GM18502 (cell line): ENCODE results near the gene VWA8.
"Not testable (repeated sequence)": the region's sequence is repeated elsewhere in the genome, so short reads cannot be mapped to it uniquely, and the experiment has no call there.

ENCODE experiments used
- ATAC-seq: cut with Tn5 transposase; IDR thresholded peaks from one replicate; pipeline ENCODE4 v1.9.1; 2021; ENCODE audit warnings: mild to moderate bottlenecking; ENCODE audit not compliant: unreplicated experiment, poor library complexity

VWA8 gene

GRCh38 chr13:41633776-41634175 lies 327.1 kb downstream of the VWA8 start:
- no peak for ATAC-seq

GRCh38 chr13:41631296-41631965 lies 329.5 kb downstream of the VWA8 start:
- no peak for ATAC-seq

- ATAC-seq: no peak
Observed at GRCh38 chr13:41627425-41627824, 333.5 kb downstream of the VWA8 start.

- ATAC-seq: no peak
Observed at GRCh38 chr13:41624041-41624440, 336.9 kb downstream of the VWA8 start.

GRCh38 chr13:41622432-41623429 lies 338.2 kb downstream of the VWA8 start:
- ATAC-seq: no peak

GRCh38 chr13:41621716-41622431 lies 339.0 kb downstream of the VWA8 start:
- ATAC-seq: no peak

- not testable (repeated sequence) for ATAC-seq
Observed at GRCh38 chr13:41617633-41618032, 343.3 kb downstream of the VWA8 start.

GRCh38 chr13:41616151-41616550 lies 344.8 kb downstream of the VWA8 start:
- no peak for ATAC-seq

- ATAC-seq: no peak
Observed at GRCh38 chr13:41615528-41615855, 345.4 kb downstream of the VWA8 start.

GRCh38 chr13:41614671-41615527 lies 346.0 kb downstream of the VWA8 start:
- no peak for ATAC-seq

- ATAC-seq: no peak
Observed at GRCh38 chr13:41613984-41614661, 346.8 kb downstream of the VWA8 start.

GRCh38 chr13:41613471-41613870 lies 347.4 kb downstream of the VWA8 start:
- ATAC-seq: no peak

- ATAC-seq: no peak
Observed at GRCh38 chr13:41611385-41611784, 349.5 kb downstream of the VWA8 start.

- no peak for ATAC-seq
Observed at GRCh38 chr13:41610404-41610803, 350.5 kb downstream of the VWA8 start.

- no peak for ATAC-seq
Observed at GRCh38 chr13:41609828-41610227, 351.1 kb downstream of the VWA8 start.

- ATAC-seq: no peak
Observed at GRCh38 chr13:41608839-41609177, 352.1 kb downstream of the VWA8 start.

- no peak for ATAC-seq
Observed at GRCh38 chr13:41608111-41608838, 352.6 kb downstream of the VWA8 start.

GRCh38 chr13:41606646-41607045 lies 354.3 kb downstream of the VWA8 start:
- no peak for ATAC-seq
